ENCODE data around the gene TGM5.
"Not testable (repeated sequence)": the region's sequence is repeated elsewhere in the genome, so short reads cannot be mapped to it uniquely, and the experiment has no call there.

TGM5 gene, protein sequence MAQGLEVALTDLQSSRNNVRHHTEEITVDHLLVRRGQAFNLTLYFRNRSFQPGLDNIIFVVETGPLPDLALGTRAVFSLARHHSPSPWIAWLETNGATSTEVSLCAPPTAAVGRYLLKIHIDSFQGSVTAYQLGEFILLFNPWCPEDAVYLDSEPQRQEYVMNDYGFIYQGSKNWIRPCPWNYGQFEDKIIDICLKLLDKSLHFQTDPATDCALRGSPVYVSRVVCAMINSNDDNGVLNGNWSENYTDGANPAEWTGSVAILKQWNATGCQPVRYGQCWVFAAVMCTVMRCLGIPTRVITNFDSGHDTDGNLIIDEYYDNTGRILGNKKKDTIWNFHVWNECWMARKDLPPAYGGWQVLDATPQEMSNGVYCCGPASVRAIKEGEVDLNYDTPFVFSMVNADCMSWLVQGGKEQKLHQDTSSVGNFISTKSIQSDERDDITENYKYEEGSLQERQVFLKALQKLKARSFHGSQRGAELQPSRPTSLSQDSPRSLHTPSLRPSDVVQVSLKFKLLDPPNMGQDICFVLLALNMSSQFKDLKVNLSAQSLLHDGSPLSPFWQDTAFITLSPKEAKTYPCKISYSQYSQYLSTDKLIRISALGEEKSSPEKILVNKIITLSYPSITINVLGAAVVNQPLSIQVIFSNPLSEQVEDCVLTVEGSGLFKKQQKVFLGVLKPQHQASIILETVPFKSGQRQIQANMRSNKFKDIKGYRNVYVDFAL

DNA sequence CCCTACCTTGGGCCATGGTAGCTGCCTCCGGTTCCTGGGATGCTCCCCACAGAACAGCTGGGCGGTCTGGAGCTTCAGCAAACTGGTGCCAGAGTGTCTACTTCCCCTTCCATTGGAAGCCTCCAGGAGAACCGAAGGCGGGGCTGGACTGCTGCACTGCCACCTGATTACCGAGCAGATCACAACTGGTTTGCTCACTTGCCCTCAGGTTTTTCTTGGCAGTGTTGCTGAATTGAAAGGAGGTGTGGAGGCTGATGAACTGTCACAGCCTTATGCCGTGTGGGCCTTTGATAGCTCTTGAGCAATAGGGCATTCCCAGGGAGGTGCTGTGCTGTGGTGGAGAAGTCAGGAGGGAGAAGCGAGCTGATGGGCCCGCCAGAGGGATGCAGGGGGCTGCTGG is at the start of gene TGM5:
Gene TGM5, minus strand, starts transcription at position 95 of the 400 bp plus-strand sequence. Its CDS starts 79 bp downstream, at position 16.
- no peak for FAIRE-seq

GRCh38 chr15:43314171-43314570 is 47.4 kb upstream of the TGM5 start:
- FAIRE-seq = no peak

DNA sequence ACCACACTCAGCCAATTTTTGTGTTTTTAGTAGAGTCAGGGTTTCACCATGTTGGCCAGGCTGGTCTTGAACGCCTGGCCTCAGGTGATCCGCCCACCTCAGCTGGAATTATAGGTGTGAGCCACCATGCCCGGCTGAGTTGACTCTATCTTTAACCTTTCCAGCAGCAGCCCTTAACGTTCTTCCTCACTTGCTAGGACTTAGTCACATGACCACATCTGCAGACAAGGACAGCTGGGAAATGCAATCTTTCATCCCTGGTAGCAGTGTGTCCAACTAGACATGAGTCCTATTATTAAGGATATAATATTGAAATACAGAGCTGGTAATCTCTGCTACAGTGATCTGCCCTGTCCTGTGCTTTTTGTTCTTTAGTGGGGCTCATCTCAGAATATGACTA is 45.6 kb upstream of the TGM5 start:
- no peak for FAIRE-seq

- no peak for FAIRE-seq
These were observed 35.6 kb upstream of the TGM5 start, which contains the start of gene TGM7 for GRCh38 chr15:43302205-43302817. Gene TGM7, minus strand, starts transcription at chr15:43302255.

GRCh38 chr15:43299884-43300283 is 33.2 kb upstream of the TGM5 start:
- FAIRE-seq = no peak

GRCh38 chr15:43299411-43299810 is 32.7 kb upstream of the TGM5 start:
- no peak for FAIRE-seq

DNA sequence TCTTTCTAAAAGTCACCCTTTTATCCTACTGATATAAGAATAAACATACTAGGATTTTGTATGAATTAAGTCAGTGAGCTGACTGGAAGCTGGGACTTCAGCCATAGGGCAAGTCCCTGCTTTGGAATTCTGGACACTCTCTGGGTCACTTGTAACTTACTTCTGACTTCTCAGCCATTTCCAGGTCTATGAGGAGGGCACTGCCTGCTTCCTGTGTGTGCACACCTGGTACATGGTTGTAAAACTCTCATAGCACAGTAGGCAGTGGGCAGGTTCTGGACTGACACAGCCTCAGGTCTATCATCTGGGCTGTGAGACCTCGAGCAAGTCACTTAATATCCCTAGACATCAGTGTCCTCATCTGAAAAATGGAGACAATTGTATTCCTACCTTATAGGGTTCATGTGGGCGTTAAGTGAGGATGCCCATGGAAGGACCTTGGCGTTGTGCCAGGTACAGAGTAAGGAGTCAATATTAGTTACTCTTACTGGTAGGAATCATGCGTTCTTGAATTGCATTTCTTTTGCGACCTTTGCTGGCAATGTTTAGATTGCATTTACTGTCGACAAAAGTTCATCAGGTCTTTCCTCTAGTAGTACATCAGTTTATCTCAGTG is 27.5 kb upstream of the TGM5 start:
- no peak for FAIRE-seq

DNA sequence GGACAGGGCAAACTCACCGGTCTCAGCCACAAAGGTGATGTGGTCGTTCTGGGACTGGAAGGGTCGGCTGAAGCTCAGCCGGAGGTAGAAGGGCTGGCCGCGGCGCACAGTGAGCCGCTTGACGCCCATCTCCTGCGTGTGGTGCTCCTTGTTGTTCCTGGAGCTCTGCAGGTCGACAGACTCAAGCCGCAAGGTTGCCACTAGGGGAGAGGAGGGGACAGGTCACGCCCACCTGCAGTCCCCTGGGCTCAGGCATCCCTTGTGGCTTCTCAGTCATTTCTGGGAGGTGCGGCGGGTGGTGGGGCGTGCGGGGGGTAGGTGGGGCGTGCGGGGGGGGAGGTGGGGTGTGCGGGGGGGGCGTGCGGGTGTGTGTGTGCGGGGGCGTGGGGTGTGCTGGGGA is 26.7 kb upstream of the TGM5 start:
- FAIRE-seq = no peak

- FAIRE-seq = no peak
These were observed 25.8 kb upstream of the TGM5 start for GRCh38 chr15:43292375-43293078.

GRCh38 chr15:43289656-43290055 is 22.9 kb upstream of the TGM5 start:
- FAIRE-seq = not testable (repeated sequence)

GRCh38 chr15:43287254-43287653 is 20.5 kb upstream of the TGM5 start:
- FAIRE-seq = no peak

- FAIRE-seq = no peak
These were observed 19.3 kb upstream of the TGM5 start for GRCh38 chr15:43286074-43286473.

- FAIRE-seq = peak; percentile 11
These were observed 18.9 kb upstream of the TGM5 start for GRCh38 chr15:43285609-43286037.

GRCh38 chr15:43283526-43283925 is 16.8 kb upstream of the TGM5 start:
- no peak for FAIRE-seq

- FAIRE-seq = no peak
These were observed 15.3 kb upstream of the TGM5 start for GRCh38 chr15:43281926-43282602.

DNA sequence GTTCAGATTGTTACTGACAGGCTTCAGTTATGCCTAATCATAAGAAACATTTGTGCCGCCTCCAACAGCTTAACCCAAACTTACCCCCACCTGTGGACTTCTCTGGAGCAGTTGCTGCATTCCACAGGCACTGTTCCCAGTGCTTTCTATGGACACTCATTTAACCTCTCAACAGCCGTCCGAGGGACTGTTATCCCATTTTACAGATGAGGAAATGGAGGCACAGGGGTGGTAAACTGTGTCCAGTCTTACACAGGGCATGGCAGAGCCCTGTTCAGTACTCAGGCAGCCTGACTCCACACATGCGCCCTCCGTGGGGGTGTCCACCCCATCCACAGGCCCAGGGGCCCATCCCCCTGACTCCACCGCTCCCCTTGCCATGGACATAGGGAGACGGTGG is 14.3 kb upstream of the TGM5 start:
- FAIRE-seq = no peak

- no peak for FAIRE-seq
These were observed 12.8 kb upstream of the TGM5 start for GRCh38 chr15:43279496-43279895.

GRCh38 chr15:43278869-43279268 is 12.1 kb upstream of the TGM5 start:
- no peak for FAIRE-seq

GRCh38 chr15:43277901-43278300 is 11.2 kb upstream of the TGM5 start:
- no peak for FAIRE-seq

GRCh38 chr15:43277231-43277823 is 10.6 kb upstream of the TGM5 start:
- no peak for FAIRE-seq

DNA sequence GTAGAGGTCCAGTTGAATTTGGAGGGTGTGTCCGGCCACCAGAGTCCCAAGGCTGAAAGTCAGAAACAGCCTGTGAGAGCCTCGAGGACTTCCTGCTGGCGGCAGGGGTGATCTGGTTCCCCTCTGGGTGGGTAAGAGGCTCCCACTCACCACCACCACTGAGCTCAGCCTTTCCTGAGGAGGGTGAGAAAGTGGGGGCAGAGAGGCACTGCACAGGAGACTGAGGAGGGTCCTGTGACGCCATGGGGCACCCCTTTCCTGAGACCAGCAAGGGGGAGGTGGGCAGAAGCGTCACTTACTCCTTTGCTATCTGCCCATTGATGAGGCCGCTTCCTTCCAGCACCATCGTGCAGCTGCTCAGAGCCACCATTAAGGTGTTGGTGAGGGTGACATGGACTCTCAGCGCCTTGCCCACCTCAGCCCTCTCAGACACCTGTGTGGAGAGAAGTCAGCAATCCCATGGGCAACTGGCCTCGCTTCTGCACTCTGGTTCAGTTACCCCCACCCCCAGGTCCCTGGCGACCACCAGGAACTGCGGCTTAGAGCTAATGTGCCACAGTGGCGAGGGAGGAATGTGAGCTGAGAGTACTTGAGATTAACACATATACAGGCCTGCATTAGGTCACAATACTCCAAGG is 10.0 kb upstream of the TGM5 start:
- FAIRE-seq = no peak
